ENCODE results near the gene TRIM26. TPM values are rescaled to one million over a fixed set of nuclear protein-coding genes. Genes with fewer than 3 reads are reported as not detected.

TRIM26 gene
- total and polyA plus RNA-seq, 2 of the 13 experiments (the other 11 are each of a cell fraction or from before 2014, with no cell fraction given) = 27.1 to 38.7 TPM

DNA sequence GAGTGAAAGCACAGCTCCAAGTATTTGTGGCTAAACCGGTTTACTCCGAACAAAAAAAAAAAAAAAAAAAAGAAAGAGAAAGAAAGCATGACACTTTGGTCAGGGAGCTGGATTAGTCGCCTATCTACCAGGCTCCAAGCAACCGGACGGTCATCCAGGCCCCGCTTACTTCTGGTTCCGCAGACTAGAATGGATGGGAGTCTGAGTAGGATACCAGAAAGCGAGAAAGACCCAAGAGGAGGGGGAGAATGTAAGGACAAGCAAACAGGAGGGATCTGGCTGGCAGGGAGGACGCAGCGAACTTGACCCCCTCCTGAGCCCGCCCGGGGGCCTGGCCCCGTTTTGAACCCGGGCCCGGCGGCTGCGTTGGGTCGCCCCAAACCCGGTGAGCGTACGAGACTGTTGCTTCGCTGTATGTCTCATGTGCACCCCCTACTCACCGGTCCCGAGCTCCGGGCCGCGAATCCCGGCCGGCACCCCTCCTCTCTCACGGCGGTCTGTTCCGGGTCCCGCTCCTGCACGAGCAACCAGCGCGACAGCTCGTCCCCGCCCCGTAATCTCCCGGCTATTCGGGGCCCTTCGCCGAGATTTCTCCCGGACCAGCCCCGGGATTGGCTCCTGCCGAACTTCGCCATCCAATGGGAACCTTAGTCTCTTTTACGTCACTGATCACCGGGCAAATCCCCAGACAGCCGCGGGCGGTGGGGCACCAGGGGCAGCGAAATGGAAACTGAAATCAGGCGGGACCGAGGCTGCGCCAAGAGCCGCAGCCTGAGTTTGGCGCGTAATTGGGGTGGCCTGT, at the start of gene TRIM26 (continued):
- TF ChIP-seq, protein P1, sequence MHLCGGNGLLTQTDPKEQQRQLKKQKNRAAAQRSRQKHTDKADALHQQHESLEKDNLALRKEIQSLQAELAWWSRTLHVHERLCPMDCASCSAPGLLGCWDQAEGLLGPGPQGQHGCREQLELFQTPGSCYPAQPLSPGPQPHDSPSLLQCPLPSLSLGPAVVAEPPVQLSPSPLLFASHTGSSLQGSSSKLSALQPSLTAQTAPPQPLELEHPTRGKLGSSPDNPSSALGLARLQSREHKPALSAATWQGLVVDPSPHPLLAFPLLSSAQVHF (CRISPR knock-in tag; IDR thresholded peaks at IDR 0.05) = no peak
- TF ChIP-seq ZNF205 (CRISPR knock-in tag; IDR thresholded peaks at IDR 0.05) (no peak), ZFP82 (CRISPR knock-in tag; IDR thresholded peaks at IDR 0.05; ENCODE audit: borderline replicate concordance) (peak; percentile 99), TRIM24 (CRISPR knock-in tag; IDR thresholded peaks at IDR 0.05) (no peak), ZNF296 (CRISPR knock-in tag; conservative IDR thresholded peaks at IDR 0.05) (no peak), CBFB (CRISPR knock-in tag; IDR thresholded peaks at IDR 0.05) (no peak), MBD4 (IDR thresholded peaks at IDR 0.05; ENCODE audit: borderline replicate concordance, low read length) (no peak), ZNF562 (CRISPR knock-in tag; IDR thresholded peaks at IDR 0.05; ENCODE audit: borderline replicate concordance) (no peak), ZC3H13 (CRISPR knock-in tag; IDR thresholded peaks at IDR 0.05) (peak; percentile 64; the same call in 1 of the 2 replicates), MLXIP (CRISPR knock-in tag; IDR thresholded peaks at IDR 0.05; ENCODE audit: borderline replicate concordance) (peak; percentile 81; the same call in 1 of the 2 replicates), TEF (CRISPR knock-in tag; IDR thresholded peaks at IDR 0.05) (no peak; the same call in 1 of the 2 replicates), ZNF136 (CRISPR knock-in tag; IDR thresholded peaks at IDR 0.05; ENCODE audit: low read depth) (peak; percentile 46; the same call in 1 of the 2 replicates), PAWR (CRISPR knock-in tag; IDR thresholded peaks at IDR 0.05; ENCODE audit: borderline replicate concordance) (no peak), ZNF83 (CRISPR knock-in tag; IDR thresholded peaks at IDR 0.05; ENCODE audit: borderline replicate concordance) (no peak), ZSCAN29 (CRISPR knock-in tag; conservative IDR thresholded peaks at IDR 0.05) (no peak; the same call in 1 of the 2 replicates), KDM3A (CRISPR knock-in tag; IDR thresholded peaks at IDR 0.05; ENCODE audit: low read depth) (no peak), YEATS2 (CRISPR knock-in tag; IDR thresholded peaks at IDR 0.05; ENCODE audit: borderline replicate concordance) (peak; percentile 88)
- TF ChIP-seq, protein P2, sequence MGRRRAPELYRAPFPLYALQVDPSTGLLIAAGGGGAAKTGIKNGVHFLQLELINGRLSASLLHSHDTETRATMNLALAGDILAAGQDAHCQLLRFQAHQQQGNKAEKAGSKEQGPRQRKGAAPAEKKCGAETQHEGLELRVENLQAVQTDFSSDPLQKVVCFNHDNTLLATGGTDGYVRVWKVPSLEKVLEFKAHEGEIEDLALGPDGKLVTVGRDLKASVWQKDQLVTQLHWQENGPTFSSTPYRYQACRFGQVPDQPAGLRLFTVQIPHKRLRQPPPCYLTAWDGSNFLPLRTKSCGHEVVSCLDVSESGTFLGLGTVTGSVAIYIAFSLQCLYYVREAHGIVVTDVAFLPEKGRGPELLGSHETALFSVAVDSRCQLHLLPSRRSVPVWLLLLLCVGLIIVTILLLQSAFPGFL (CRISPR knock-in tag; IDR thresholded peaks at IDR 0.05) = no peak
- TF ChIP-seq, protein P3, sequence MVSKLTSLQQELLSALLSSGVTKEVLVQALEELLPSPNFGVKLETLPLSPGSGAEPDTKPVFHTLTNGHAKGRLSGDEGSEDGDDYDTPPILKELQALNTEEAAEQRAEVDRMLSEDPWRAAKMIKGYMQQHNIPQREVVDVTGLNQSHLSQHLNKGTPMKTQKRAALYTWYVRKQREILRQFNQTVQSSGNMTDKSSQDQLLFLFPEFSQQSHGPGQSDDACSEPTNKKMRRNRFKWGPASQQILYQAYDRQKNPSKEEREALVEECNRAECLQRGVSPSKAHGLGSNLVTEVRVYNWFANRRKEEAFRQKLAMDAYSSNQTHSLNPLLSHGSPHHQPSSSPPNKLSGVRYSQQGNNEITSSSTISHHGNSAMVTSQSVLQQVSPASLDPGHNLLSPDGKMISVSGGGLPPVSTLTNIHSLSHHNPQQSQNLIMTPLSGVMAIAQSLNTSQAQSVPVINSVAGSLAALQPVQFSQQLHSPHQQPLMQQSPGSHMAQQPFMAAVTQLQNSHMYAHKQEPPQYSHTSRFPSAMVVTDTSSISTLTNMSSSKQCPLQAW (CRISPR knock-in tag; IDR thresholded peaks at IDR 0.05) = peak; percentile 77; the same call in 1 of the 2 replicates
- TF ChIP-seq, protein P4, sequence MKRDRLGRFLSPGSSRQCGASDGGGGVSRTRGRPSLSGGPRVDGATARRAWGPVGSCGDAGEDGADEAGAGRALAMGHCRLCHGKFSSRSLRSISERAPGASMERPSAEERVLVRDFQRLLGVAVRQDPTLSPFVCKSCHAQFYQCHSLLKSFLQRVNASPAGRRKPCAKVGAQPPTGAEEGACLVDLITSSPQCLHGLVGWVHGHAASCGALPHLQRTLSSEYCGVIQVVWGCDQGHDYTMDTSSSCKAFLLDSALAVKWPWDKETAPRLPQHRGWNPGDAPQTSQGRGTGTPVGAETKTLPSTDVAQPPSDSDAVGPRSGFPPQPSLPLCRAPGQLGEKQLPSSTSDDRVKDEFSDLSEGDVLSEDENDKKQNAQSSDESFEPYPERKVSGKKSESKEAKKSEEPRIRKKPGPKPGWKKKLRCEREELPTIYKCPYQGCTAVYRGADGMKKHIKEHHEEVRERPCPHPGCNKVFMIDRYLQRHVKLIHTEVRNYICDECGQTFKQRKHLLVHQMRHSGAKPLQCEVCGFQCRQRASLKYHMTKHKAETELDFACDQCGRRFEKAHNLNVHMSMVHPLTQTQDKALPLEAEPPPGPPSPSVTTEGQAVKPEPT (CRISPR knock-in tag; IDR thresholded peaks at IDR 0.05; ENCODE audit: low read depth) = peak; percentile 73; the same call in 1 of the 2 replicates
